ENCODE data around the gene SNRNP40. TPM values are rescaled to one million over a fixed set of nuclear protein-coding genes. Genes with fewer than 3 reads are reported as not detected.

SNRNP40 gene
- polyA plus RNA-seq, 1 of the 3 experiments (the other 2 are of a cell fraction), result 46.7 TPM

- TF ChIP-seq YY1 (IDR thresholded peaks at IDR 0.05; ENCODE audit: low read depth), result no peak
- no peak for TF ChIP-seq GABPA (IDR thresholded peaks at IDR 0.05; ENCODE audit: low read depth)
- TF ChIP-seq RCOR1 (IDR thresholded peaks at IDR 0.05; ENCODE audit: low read length), result no peak
- TF ChIP-seq MEF2A (IDR thresholded peaks at IDR 0.05; ENCODE audit: borderline replicate concordance, low read depth), result no peak
- TF ChIP-seq JUND (IDR thresholded peaks at IDR 0.05), result no peak
- no peak for TF ChIP-seq NRF1 (IDR thresholded peaks at IDR 0.05; ENCODE audit: low read depth, low read length)
- no peak for TF ChIP-seq ZBTB33 (IDR thresholded peaks at IDR 0.05; ENCODE audit: borderline replicate concordance, low read depth)
- no peak for TF ChIP-seq ELF1 (IDR thresholded peaks at IDR 0.05)
- no peak for TF ChIP-seq TCF12 (IDR thresholded peaks at IDR 0.05)
- TF ChIP-seq PBX3 (IDR thresholded peaks at IDR 0.05), result no peak
- TF ChIP-seq GATA2 (CRISPR knock-in tag; IDR thresholded peaks at IDR 0.05), result no peak
- no peak for TF ChIP-seq NFIC (IDR thresholded peaks at IDR 0.05; ENCODE audit: borderline replicate concordance)
- CTCF ChIA-PET, result interaction anchor here (1.2 kb wide), 1 partner anchor 57 kb away, joined by 3 read pairs; no protein-coding TSS in a partner anchor
- H3K9me2 ChIP-seq, result no peaks in the 10 kb centered on the region
- no peaks in the 10 kb centered on the region for H3K9me3 ChIP-seq
- no peak overlapping the region for H2AFZ ChIP-seq (ENCODE audit: low read depth)
- peaks cover 0 to 16% of the 10 kb centered on the region in 2 experiments; a peak in 1 of 4 replicates for H3K4me1 ChIP-seq (ENCODE audit: control insufficient read depth in 1 of 2, insufficient read depth in 2 of 2, low read depth in 1 of 2, low read length in 1 of 2)
- no peaks in the 10 kb centered on the region for H3K79me2 ChIP-seq (ENCODE audit: insufficient read depth)
- no peak overlapping the region for H3K4me3 ChIP-seq (ENCODE audit: low read depth in 2 of 2, low read length in 1 of 2)
- WGBS (ENCODE audit: low lambda C conversion rate), result 89% methylated on average over 7 of the region's 8 CpGs
- no peak overlapping the region for H3K4me2 ChIP-seq
- H4K20me1 ChIP-seq (ENCODE audit: insufficient read depth), result no peaks in the 10 kb centered on the region
- no peaks in the 10 kb centered on the region for H3F3A ChIP-seq (replicated peaks; ENCODE audit: insufficient read depth)
- H3K36me3 ChIP-seq (replicated peaks in 1 of 2; ENCODE audit: control insufficient read depth in 1 of 2, insufficient read depth in 2 of 2, low read length in 1 of 2), result no peaks in the 10 kb centered on the region
- peaks cover 31% of the 10 kb centered on the region for H3K27me3 ChIP-seq (ENCODE audit: insufficient read depth)
- H3K27ac ChIP-seq (ENCODE audit: low read depth in 2 of 2, low read length in 1 of 2), result no peak overlapping the region
- H3K9ac ChIP-seq, result no peak overlapping the region
- DNase-seq, result no peak
- POLR2A ChIA-PET, result no interaction called here
Observed at GRCh38 chr1:31241321-31241720, 55.3 kb downstream of the SNRNP40 start.

DNA sequence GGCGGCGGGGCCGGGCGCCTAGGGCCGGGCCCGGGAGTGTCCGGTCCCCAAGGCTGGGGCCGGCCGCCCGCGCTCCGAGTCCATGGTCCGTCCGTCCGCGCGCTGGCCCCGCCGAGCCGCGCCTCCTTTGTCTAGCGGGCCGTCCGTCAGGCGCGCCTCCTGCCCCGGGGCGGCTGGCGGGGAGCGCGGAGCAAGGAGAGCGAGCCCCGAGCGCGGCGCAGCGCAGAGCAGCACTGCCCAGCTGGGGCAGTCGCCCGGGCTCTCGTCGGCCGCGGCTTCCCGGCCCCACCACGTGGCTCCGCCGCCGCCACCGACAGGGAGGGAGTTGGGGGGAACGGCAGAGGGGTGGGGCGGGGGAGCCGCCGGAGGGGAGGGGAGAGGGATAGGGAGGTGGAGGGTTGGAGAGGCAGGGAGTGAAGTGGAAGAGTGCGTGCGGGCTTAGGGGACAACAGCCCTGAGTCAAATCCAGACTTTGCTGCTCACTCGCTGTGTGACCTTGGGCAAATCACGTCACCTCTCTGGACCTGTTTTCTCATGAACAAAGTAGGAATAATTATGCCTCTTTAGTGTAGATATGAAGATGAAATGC is 56.8 kb downstream of the SNRNP40 start, which contains the start of gene NKAIN1:
TSS of gene NKAIN1 (minus strand) at position 235 of the 589 bp plus-strand sequence. CDS start 340 bp downstream, outside the sequence.
- ChIA-PET POLR2A (interaction anchor here (1.3 kb wide), 1 partner anchor 57 kb away, joined by 3 read pairs; the partner anchor contains the start of genes SNRNP40 and ZCCHC17), CTCF (interaction anchor here (7.1 kb wide), 1 partner anchor 55 kb away, joined by 65 read pairs; no protein-coding TSS in a partner anchor)
- H3K79me2 ChIP-seq (ENCODE audit: insufficient read depth), result no peaks in the 10 kb centered on the region
- peaks cover 34% of the 10 kb centered on the region for H3K27me3 ChIP-seq (ENCODE audit: insufficient read depth)
- peak within 1 kb of the TSS in 1 of 2 experiments; percentile 44; a peak in 1 of 4 replicates for H3K27ac ChIP-seq (ENCODE audit: low read depth in 2 of 2, low read length in 1 of 2)
- H3K4me1 ChIP-seq (ENCODE audit: control insufficient read depth in 1 of 2, insufficient read depth in 2 of 2, low read depth in 1 of 2, low read length in 1 of 2), result peaks cover 0 to 16% of the 10 kb centered on the region in 2 experiments; a peak in 1 of 4 replicates
- peak within 1 kb of the TSS; percentile 77; the same call in 1 of the 2 replicates for H3K4me2 ChIP-seq
- 6% methylated on average over 7 of the region's 57 CpGs for WGBS (ENCODE audit: low lambda C conversion rate)
- no peaks in the 10 kb centered on the region for H3K36me3 ChIP-seq (replicated peaks in 1 of 2; ENCODE audit: control insufficient read depth in 1 of 2, insufficient read depth in 2 of 2, low read length in 1 of 2)
- H3F3A ChIP-seq (replicated peaks; ENCODE audit: insufficient read depth), result no peaks in the 10 kb centered on the region
- H2AFZ ChIP-seq (ENCODE audit: low read depth), result 0 out of 2 replicates have a peak within 1 kb of the TSS, but pooled peaks have one; percentile 41
- no peaks in the 10 kb centered on the region for H4K20me1 ChIP-seq (ENCODE audit: insufficient read depth)
- no peak for TF ChIP-seq ZBTB33 (IDR thresholded peaks at IDR 0.05; ENCODE audit: borderline replicate concordance, low read depth)
- no peak for TF ChIP-seq NFIC (IDR thresholded peaks at IDR 0.05; ENCODE audit: borderline replicate concordance)
- TF ChIP-seq, protein P1, sequence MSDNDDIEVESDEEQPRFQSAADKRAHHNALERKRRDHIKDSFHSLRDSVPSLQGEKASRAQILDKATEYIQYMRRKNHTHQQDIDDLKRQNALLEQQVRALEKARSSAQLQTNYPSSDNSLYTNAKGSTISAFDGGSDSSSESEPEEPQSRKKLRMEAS (IDR thresholded peaks at IDR 0.05; ENCODE audit: low read depth), result 0 out of 2 replicates have a peak, but pooled peaks have one; percentile 22
- peak; percentile 75 for TF ChIP-seq MXI1 (IDR thresholded peaks at IDR 0.05; ENCODE audit: low read depth, low read length)
- H3K4me3 ChIP-seq (ENCODE audit: low read depth in 2 of 2, low read length in 1 of 2), result peak within 1 kb of the TSS; percentile 46 to 48
- H3K9me3 ChIP-seq, result no peaks in the 10 kb centered on the region
- DNase-seq, result peak; percentile 89
- no peaks in the 10 kb centered on the region for H3K9me2 ChIP-seq
- H3K9ac ChIP-seq, result no peak within 1 kb of the TSS
